Thymus (tissue), 11 donors: ENCODE results near the gene NLRP1. TPM values are rescaled to one million over a fixed set of nuclear protein-coding genes. Genes with fewer than 3 reads are reported as not detected.

Source experiments
- DNase-seq, 9 donors: peaks; one replicate each; pipeline ENCODE4 v3.0.0-alpha.2; 2013; ENCODE audit warnings: low spot score in 9 of 9, low read depth in 6 of 9, missing footprints in 1 of 9
- H3K27ac ChIP-seq, 2 donors: one replicate each; pipeline ENCODE4 v1.5.1; 2013; ENCODE audit warnings: control low read depth in 1 of 2, low read depth in 1 of 2, low read length in 1 of 2, mild to moderate bottlenecking in 1 of 2, moderate library complexity in 1 of 2
- H3K27me3 ChIP-seq, 2 donors: one replicate each; pipeline ENCODE4 v1.5.1; 2013; ENCODE audit warnings: low read length in 1 of 2; ENCODE audit not compliant: control insufficient read depth in 2 of 2, insufficient read depth in 1 of 2
- H3K36me3 ChIP-seq, 2 donors: one replicate each; pipeline ENCODE4 v1.5.1; 2013; ENCODE audit warnings: low read length in 1 of 2, mild to moderate bottlenecking in 1 of 2, moderate library complexity in 1 of 2; ENCODE audit not compliant: control insufficient read depth in 2 of 2, insufficient read depth in 2 of 2
- H3K4me1 ChIP-seq, 2 donors: one replicate each; pipeline ENCODE4 v1.5.1; 2013; ENCODE audit warnings: low read length in 2 of 2; ENCODE audit not compliant: control insufficient read depth in 2 of 2, insufficient read depth in 2 of 2
- H3K4me3 ChIP-seq, 2 donors: one replicate each; pipeline ENCODE4 v1.5.1; 2013; ENCODE audit warnings: low read length in 2 of 2, control low read depth in 1 of 2, mild to moderate bottlenecking in 1 of 2
- H3K9me3 ChIP-seq, 2 donors: one replicate each; pipeline ENCODE4 v1.5.1; 2013; ENCODE audit warnings: low read length in 1 of 2, mild to moderate bottlenecking in 1 of 2; ENCODE audit not compliant: control insufficient read depth in 2 of 2, insufficient read depth in 1 of 2
- WGBS: extraction: QIAGEN DNeasy Blood & Tissue Kit; methylation state at CpG from one replicate; pipeline ENCODE4 v1.1.7; 2013; 5-methylcytosine and 5-hydroxymethylcytosine counted together
- polyA plus RNA-seq: library from polyadenylated mRNA; stranded (reverse); fragments of 200-250 nt; gene quantifications from one replicate; pipeline ENCODE4 v1.2.3, GENCODE V29; 2013
- total RNA-seq: library from RNA; stranded (reverse); fragments of 120-200 nt; gene quantifications from one replicate; pipeline ENCODE4 v1.2.4, GENCODE V29; 2013
- donor health status: healthy.

The NLRP1 gene
- total and polyA plus RNA-seq, 2 donors, result 32.2 to 102 TPM

GRCh38 chr17:5535436-5535835, 48.9 kb downstream of the NLRP1 start:
- no peaks in the 10 kb centered on the region for H3K4me1 ChIP-seq
- WGBS, result 99% methylated on average over 2 of the region's 2 CpGs
- DNase-seq, result no peak
- no peaks in the 10 kb centered on the region for H3K27me3 ChIP-seq
- H3K36me3 ChIP-seq, result peaks cover 5 to 12% of the 10 kb centered on the region in 2 donors
- no peak overlapping the region for H3K27ac ChIP-seq
- no peak overlapping the region for H3K4me3 ChIP-seq
- no peaks in the 10 kb centered on the region for H3K9me3 ChIP-seq

GRCh38 chr17:5533486-5534315, 50.6 kb downstream of the NLRP1 start:
- H3K4me3 ChIP-seq, result no peak overlapping the region
- DNase-seq, result no peak
- H3K27me3 ChIP-seq, result no peaks in the 10 kb centered on the region
- no peaks in the 10 kb centered on the region for H3K9me3 ChIP-seq
- WGBS, result 97% methylated on average over 18 of the region's 18 CpGs
- no peaks in the 10 kb centered on the region for H3K4me1 ChIP-seq
- peaks cover 5 to 7% of the 10 kb centered on the region in 2 donors for H3K36me3 ChIP-seq
- H3K27ac ChIP-seq, result no peak overlapping the region

- H3K27me3 ChIP-seq, result no peaks in the 10 kb centered on the region
- DNase-seq, result no peak
- H3K4me3 ChIP-seq, result no peak overlapping the region
- peaks cover 5 to 9% of the 10 kb centered on the region in 2 donors for H3K36me3 ChIP-seq
- no peaks in the 10 kb centered on the region for H3K9me3 ChIP-seq
- no peaks in the 10 kb centered on the region for H3K4me1 ChIP-seq
- H3K27ac ChIP-seq, result no peak overlapping the region
- 87% methylated on average over 8 of the region's 8 CpGs for WGBS
Measured at GRCh38 chr17:5532581-5532980, 51.7 kb downstream of the NLRP1 start.

- DNase-seq, result no peak
- Histone ChIP-seq H3K4me1 (no peaks in the 10 kb centered on the region), H3K9me3 (no peaks in the 10 kb centered on the region), H3K27ac (no peak overlapping the region), H3K4me3 (no peak overlapping the region), H3K27me3 (no peaks in the 10 kb centered on the region), H3K36me3 (peaks cover 7 to 14% of the 10 kb centered on the region in 2 donors)
- WGBS, result 97% methylated on average over 4 of the region's 4 CpGs
Measured at GRCh38 chr17:5531085-5531418, 53.3 kb downstream of the NLRP1 start.

GRCh38 chr17:5530265-5531084, 53.8 kb downstream of the NLRP1 start:
- Histone ChIP-seq H3K36me3 (peaks cover 4 to 14% of the 10 kb centered on the region in 2 donors), H3K27me3 (no peaks in the 10 kb centered on the region), H3K4me1 (no peaks in the 10 kb centered on the region), H3K4me3 (no peak overlapping the region), H3K27ac (no peak overlapping the region), H3K9me3 (no peaks in the 10 kb centered on the region)
- 98% methylated on average over 12 of the region's 12 CpGs for WGBS
- no peak for DNase-seq

- Histone ChIP-seq H3K4me1 (no peaks in the 10 kb centered on the region), H3K36me3 (peaks cover 2 to 14% of the 10 kb centered on the region in 2 donors), H3K27me3 (no peaks in the 10 kb centered on the region), H3K4me3 (no peak overlapping the region), H3K9me3 (no peaks in the 10 kb centered on the region), H3K27ac (no peak overlapping the region)
- DNase-seq, result no peak
- 95% methylated on average over 9 of the region's 9 CpGs for WGBS
Measured at GRCh38 chr17:5527601-5528250, 56.6 kb downstream of the NLRP1 start.

- no peak overlapping the region for H3K27ac ChIP-seq
- peaks cover 2 to 14% of the 10 kb centered on the region in 2 donors for H3K36me3 ChIP-seq
- WGBS, result 60% methylated on average over 14 of the region's 14 CpGs
- no peaks in the 10 kb centered on the region for H3K9me3 ChIP-seq
- no peaks in the 10 kb centered on the region for H3K27me3 ChIP-seq
- H3K4me3 ChIP-seq, result no peak overlapping the region
- DNase-seq, result peak in 1 of 9 donors; percentile 4
- no peaks in the 10 kb centered on the region for H3K4me1 ChIP-seq
Measured at GRCh38 chr17:5526821-5527598, 57.3 kb downstream of the NLRP1 start.

- H3K27me3 ChIP-seq, result no peaks in the 10 kb centered on the region
- no peak overlapping the region for H3K27ac ChIP-seq
- peaks cover 2 to 11% of the 10 kb centered on the region in 2 donors for H3K36me3 ChIP-seq
- no peaks in the 10 kb centered on the region for H3K4me1 ChIP-seq
- no peaks in the 10 kb centered on the region for H3K9me3 ChIP-seq
- H3K4me3 ChIP-seq, result no peak overlapping the region
- no peak for DNase-seq
- 97% methylated on average over 5 of the region's 5 CpGs for WGBS
Measured at GRCh38 chr17:5523249-5523648, 61.1 kb downstream of the NLRP1 start.
